GM21723 (cell line): ENCODE data around the gene NBL1.
"Not testable (repeated sequence)": the region's sequence is repeated elsewhere in the genome, so short reads cannot be mapped to it uniquely, and the experiment has no call there.

Source experiments
- ATAC-seq: cut with Tn5 transposase; IDR thresholded peaks from one replicate; pipeline ENCODE4 v1.9.1; 2021; ENCODE audit warnings: mild to moderate bottlenecking, moderate library complexity; ENCODE audit not compliant: unreplicated experiment

Gene NBL1

DNA sequence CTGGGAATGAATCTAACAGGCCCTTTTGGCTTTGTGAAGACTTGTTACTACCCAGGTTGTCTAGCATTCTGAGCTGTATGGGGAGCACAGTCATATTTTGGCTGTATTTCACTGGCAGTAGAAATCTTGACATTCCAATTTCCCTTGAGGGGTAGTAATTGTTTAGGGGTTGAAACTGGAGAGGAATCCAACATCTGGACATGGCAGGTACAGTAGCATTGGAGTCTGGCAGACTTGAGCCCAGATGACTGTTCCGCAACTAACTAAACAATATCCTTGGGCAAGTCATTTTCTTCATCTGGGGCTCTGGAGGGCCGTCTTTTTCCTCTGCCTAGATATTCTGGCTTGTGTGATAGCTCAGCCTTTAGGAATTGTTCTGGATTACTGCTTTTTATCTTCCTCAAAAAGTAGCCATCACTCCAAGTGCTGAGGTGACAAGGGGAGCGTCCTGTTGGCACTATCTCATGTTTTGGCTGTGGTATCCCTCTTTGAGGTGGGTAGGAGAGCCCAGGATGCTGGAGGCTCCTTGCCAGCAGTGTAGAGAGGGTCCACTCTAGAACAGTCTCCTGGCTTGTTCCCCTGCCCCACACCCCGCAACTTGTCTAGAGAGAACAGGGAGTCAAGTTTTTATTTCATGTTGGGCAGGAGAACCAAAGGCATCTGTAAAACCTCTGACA is 22.7 kb upstream of the NBL1 start:
- ATAC-seq = no peak

DNA sequence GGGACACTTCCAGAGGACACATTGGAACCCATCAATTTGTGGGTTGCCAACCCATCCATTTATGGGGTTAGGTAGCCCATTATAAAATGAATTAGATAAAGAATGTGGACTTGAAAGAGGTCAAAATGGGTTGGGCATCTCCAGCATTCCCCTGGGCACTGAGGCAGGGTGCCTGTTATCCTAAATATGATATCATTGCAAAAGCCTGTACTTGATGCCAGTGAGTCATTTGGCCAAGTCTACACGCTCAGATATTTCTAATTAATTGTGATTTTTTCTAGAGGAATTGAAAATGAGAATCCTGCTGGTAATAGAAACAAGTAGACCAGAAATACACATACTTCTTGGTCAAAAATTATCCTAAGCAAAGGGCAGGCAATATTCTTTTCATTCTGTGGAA is 21.9 kb upstream of the NBL1 start:
- ATAC-seq = no peak

DNA sequence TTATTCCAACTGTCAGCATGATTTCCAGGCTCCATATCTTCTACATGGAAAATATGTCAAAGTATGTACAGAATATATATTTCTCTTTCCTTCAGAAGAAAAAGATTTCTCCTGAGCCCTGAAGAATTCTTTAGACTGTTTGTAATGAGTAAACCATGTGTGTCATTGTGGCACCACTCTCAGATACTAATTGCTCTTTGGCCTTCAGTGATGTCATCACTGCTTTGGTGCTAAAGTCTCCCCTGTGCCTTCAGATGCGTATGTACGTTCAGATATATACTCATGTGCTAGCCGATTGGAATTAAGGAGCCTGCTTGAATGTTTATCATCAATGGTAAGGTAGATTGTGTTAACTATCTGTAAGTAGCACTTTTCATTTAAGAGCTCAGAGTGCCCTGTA is 20.6 kb upstream of the NBL1 start:
- no peak for ATAC-seq

DNA sequence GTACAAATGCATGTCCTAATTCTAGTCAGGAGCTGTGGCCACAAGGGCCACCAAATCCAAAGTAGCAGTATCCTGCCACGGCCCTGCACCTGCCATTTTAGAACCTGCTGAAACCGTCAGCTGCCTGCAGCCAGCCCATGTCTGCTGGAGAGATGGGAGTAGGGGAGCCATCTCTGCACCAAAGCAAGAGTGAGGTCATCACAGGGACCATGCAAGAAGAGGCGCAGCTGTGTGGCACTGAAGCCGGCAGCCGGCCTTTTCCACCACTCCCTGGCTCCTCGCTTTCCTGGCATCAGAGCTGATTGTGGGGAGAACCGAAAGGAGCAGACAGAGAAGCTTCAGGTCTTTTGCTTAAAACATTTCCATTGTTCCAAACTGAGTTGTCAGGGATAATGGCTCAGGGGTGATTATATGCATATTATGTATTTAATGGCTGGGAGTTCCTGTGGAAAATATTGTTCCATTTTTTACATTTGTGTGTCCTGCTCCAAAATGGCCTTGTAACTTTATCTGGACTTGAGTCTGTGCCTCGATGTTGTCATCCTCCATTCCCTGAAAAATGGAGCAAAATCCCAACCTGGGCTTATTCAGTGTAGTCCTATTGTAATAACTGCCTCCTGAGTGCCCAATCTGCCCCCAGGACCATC is 18.7 kb upstream of the NBL1 start:
- ATAC-seq = no peak

DNA sequence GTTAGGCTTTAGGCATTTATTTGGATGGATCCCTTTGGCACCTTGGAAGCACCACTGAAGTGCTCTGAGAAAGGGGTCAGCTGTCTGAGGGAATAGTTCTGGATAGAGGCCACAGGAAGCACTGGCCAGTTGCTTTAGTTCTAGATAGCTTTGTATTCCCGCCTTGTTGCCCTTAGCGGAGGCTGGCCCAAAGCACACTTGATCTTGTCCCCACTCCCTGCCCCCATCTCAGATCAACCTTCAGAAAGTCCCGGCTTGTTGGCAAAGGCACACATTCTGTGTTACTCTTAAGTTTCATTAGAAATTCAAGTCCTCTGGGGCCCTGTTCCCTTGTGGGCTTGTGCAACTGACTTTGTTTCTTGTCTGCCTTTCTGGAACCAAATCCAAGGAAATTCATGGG is 15.2 kb upstream of the NBL1 start:
- no peak for ATAC-seq

DNA sequence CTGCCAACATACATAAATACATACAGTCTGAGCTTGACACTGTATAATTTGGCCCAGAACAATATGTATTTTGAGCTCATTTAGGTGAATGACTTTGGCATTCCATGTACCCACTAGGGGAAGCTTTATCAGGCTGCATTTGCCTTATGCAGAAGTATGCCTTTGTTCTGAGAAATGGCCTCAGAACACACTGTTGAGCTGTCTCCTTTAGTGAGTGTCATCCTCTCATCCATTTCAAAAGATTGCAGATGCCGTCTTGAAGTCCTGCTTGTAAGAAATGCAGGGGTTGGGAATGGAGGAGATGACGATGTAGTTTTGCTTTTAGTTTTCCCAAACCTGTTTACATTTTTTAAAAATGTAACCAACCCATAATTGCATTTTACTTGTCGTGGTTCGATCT is 14.8 kb upstream of the NBL1 start:
- ATAC-seq = no peak

DNA sequence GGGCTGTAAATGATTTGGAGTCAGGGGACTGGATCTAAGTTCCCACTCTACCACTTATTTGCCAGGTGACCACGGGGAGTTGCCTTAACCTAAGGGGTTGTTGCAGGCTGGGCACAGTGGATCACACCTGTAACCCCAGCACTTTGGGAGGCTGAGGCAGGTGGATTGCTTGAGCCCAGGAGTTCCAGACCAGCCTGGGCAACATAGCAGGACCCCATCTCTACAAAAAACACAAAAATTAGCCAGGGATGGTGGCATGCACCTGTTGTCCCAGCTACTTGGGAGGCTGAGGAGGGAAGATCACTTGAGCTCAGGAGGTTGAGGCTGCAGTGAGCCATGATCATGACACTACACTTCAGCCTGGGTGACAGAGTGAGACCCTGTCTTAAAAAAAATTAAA is 13.9 kb upstream of the NBL1 start:
- ATAC-seq = not testable (repeated sequence)

DNA sequence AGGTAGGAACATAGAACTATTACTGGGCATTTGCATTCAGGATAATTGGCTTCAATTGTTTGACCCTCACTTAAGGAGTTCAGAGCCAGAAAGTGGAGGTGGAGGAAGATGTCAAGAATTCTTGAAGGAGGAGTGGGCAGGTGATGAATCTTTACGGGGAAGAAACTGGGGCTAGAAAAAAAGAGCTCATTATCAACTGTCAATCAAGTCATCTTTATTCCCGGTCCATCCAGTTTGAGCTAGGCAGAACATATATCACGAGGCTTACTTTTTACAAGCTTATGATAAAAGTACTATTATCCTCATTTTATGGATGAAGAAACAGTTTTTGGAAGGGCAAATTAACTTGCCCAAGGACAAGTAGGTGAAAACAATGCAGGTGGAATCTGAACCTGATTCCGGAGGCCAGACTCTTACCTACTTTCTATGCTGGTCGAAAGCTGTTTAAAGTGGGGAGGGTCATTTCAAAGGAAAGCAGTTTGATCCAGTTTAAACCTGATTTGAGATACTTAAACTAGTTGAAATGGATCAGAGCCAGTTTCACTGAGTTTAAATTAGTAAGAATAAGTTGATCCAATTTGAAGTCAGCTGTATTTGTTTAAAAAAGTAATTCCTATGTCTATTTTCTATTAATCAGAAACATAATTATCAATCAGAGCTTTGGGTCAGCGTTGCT is 13.3 kb upstream of the NBL1 start:
- ATAC-seq = no peak

DNA sequence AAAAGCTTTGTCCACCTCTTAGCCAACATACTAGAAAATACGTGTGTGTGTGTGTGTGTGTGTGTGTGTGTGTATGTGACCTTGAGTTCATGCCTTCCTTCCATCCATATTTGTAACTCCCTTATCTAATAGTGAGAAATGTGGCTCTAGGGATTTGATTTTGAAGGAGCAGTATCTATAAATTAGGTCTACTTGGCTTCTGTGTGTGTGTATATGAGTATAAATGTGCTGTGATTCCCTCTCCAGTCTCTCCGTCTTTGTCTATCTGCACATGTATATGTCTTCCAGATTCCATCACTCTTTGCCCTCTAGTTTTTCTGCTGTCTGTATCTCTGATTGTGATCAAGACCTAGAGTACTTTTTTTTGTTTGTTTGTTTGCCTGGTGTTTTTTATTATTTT is 11.9 kb upstream of the NBL1 start:
- ATAC-seq = no peak

DNA sequence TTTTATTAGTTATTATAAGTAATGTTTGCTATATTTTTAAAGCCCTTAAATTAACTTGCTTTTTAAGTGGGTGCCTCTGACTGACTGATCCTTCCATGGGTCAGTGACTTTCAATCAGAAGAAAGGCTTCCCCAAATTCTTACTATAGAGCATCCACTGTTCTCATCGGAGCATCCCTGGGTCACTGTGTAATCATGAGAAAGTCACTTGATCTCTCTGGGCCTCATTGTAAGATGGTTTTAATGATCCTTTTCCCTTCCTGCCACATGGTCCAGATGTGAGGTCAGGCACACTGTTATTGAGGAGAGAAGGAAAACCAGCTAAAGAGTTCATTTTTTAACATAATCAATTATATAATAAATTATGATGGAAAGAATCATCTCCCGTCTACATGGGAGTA is 11.0 kb upstream of the NBL1 start:
- ATAC-seq = no peak

DNA sequence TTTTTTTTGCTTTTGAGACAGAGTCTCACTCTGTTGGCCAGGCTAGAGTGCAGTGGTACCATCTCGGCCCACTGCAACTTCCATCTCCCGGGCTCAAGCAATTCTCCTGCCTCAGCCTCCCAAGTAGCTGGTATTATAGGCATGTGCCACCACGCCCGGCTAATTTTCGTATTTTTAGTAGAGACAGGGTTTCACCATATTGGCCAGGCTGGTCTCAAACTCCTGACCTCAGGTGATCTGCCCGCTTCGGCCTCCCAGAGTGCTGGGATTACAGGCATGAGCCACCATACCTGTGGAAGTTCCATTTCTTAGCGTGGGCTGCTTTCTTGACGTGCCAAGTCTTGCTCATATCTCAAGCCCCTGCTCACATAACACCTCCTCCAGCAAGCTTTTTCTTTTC is 9.0 kb upstream of the NBL1 start:
- ATAC-seq = not testable (repeated sequence)

DNA sequence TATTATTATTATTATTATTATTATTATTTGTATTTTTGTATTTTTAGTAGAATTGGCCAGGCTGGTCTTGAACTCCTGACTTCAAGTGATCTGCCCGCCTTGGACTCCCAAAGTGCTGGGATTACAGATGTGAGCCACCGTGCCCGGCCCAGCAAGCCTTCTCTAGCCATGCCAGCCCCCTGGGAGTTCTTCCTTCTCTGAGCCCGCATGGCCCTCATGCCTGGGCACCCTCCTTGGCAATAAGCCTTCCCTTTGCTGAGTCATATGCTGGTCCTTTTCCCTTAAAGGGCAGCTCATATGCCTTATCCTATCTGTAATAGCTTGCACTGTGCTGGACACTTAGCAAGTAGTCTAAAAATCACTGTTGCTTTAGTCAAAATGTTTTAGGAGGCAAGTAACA is 8.5 kb upstream of the NBL1 start:
- no peak for ATAC-seq

DNA sequence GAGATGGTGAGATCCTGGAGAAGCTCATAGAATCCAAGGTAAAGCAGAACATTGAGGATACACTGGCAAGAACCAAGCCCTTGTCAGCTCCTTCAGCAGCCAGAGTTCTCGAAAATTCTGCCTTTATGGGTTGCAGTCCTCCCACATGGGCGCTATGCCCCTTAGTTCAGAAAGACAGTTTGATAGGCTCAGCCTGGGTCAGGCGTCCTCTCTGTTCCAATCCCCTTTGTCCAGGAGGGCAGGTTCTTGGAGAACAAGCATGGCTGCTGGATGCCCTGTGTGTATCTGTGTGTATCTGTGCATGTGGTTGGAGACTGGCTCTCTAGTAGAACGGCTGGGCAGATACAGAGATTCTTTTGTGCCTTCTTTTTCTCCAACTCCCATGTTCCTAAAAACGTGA is 8.0 kb upstream of the NBL1 start:
- ATAC-seq = no peak

DNA sequence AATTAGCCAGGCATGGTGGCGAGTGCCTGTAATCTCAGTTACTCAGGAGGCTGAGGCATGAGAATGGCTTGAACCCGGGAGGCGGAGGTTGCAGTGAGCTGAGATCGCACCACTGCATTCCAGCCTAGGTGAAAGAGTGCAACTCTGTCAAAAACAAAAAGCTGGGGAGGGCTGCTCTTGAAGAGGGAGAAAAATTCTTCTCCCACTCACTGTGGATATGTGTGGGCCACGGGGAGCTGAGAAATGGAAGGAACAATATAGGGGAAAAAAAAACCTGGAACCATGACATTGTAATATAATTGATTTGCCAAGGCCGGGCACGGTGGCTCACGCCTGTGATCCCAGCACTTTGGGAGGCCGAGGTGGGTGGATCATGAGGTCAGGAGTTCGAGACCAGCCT is 7.4 kb upstream of the NBL1 start:
- ATAC-seq = not testable (repeated sequence)

DNA sequence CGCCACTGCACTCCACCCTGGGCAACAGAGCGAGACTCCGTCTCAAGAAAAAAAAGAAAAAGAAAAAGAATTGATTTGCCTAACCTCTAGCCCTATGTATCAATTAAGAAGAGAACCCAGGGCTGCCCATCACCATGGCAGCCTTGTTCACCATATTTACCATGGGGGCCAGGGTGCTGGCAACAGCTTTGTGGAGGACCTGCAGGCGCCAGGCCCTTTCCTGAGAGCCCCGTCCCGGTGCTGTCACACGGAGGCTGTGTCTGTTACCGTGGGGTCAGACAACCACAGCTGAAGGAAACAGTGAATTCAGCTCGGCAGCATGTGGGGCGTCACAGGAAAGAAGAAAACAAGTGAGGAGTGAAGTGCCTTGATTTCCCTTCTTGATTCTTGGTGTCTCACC is 6.5 kb upstream of the NBL1 start:
- ATAC-seq = no peak

DNA sequence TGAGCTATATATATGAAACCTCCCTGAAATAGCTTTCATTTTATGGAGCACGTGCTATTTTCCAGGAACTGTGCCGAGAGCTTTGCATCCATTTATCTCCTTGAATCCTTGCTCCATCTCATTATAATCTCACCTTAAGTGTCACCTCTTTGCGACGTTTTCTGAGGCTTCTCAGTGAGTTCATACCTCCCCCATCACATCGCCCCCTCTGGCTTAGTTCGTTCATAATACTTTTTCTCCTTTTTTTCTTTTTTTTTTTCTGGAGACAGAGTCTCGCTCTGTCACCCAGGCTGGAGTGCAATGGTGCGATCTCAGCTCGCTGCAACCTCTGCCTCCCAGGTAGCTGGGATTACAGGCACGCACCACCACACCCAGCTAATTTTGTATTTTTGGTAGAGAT is 4.9 kb upstream of the NBL1 start:
- not testable (repeated sequence) for ATAC-seq

DNA sequence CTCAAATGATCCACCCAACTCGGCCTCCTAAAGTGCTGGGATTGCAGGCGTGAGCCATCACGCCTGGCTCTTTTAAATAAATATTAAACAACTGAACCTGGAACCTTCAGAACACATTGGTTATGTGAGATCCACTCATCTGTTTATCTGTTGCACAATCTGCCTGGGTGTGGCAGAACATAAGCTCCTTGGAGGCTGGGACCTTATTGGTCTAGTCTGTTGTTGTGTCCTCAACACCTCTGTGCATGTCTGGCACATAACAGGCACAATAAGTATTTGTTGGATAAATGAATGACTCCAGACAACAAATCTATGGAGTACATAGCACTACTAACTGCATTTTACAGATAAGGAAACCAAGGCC is 4.1 kb upstream of the NBL1 start:
- ATAC-seq = no peak

DNA sequence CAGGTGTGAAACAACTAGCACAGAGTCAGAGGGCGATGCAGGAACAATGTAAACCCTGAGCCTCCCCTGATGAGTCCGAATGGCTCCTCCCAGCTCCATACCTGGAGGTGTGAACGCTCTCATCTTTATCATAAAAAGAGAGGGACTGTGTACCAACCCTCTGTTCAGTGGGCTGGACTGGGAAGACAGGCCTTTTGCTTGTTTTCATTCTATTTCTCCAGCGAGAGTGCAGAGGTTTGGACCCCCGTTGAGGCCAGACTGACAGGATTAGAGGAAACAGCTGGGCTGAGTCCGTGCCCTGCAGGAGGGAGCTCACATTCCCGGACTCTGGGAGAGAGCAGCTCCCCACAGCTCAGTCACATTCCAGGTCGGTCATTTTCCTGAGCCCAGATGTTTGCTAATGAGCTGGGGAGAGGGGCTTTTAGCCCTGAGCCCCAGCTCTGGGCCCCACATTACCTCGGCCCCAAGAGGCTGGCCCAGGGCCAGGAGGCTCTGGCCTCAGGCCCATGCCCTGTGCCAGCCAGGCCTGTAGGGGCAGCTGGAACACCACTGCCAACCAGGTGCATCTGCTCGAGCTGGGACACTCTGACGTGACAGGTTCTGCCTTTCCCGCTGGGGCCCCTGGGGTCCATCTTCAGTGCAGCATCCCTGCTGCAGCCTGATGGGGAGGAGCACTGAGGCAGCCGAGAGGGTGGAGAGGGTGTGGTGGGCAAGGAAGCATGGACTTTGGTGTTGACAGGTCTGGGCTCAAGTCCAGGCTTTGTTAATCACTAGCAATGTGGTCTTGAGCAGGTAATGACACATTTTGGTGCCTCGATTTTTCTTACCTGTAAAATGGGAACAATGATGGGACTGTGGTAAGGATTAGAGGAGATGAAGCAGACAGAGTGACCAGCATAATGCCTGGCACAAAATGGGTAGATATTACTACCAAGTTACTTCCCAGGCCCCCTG is 3.5 kb upstream of the NBL1 start:
- no peak for ATAC-seq

DNA sequence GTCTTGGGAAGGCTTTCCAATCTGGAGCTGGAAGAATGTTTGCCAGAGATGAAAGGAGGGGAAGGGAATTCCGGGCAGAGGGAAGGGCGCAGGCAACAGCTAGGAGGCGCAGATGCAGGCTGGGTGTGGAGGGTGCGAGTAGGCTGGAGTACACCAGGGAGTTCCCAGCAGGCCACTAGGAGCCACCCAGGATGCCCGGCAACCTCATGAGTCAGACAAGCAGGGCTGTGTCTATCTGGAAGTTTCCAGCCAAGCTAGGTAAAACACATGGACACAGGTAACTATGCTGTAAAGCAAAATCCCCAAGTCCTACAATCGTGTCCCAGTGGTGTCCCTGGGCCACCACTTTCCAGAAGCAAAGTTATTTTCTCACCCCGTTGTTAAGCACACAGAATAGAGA is 990 bp upstream of the NBL1 start:
- ATAC-seq = no peak

DNA sequence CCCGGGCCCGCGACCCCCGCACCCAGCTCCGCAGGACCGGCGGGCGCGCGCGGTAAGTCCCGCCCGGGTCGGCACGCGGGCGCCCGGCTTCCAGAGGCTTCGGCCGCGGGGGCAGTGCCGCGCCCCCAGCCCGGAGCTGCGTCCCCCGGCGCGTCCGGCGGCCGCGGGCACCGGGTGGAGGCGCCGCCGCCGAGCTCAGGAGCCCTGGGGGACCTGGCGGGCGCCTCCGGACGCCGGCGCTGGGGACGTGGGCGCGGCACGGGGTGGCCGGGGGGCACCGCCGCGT is 227 bp downstream of the NBL1 start:
- no peak for ATAC-seq

DNA sequence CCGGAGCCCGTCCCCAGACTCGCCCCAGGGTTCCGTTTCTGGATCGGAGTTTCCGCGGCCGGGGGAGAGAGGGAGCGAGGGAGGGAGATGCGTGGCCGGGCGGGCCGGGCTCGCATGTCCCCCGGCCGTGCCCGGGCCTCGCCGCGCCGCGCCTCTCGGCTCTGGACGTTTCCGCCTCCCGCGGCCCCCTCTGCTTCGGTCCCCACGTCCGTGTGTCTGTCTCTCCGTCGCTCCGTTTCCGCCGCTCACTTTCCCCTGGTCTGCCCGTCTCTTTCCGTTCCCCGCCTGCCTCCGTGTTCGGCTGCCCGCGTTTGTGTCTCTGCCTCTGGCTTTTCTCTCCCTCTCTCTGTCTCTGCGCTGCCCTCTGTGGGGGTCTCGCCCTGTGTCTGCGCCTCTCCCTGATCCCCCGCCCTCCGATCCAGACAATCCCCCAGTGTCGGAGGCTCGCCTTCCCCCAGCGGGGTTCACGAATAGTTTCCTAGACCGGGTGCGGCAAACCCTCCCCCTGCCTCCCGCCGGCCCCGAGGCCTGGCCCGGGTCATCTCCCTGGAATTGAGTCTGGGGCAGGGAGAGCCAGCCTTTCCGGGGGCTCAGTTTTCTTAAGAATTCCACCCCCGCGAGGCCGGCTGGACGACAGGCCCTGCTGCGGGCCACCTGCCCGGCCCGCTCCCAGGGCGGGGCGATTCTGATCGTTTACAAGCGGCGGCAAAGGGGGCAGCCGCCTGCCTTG is 735 bp downstream of the NBL1 start:
- peak; percentile 28 for ATAC-seq
